ACC112 (cell line): ENCODE data around the gene ITGA7.

Experiments
- H2AFZ ChIP-seq: fragments of 200-600 bp; sonication (generic); one replicate; pipeline ENCODE4 v1.6.0; 2017; ENCODE audit warnings: antibody characterized with exemption, low read length; ENCODE audit not compliant: unreplicated experiment
- H3K27ac ChIP-seq: fragments of 200-600 bp; sonication (generic); 2 replicates; pipeline ENCODE4 v1.5.1; 2014; ENCODE audit warnings: low read depth, mild to moderate bottlenecking, antibody characterized with exemption, low read length, moderate library complexity
- H3K27me3 ChIP-seq: fragments of 200-600 bp; sonication (generic); 2 replicates; pipeline ENCODE4 v1.6.1; 2014; ENCODE audit warnings: mild to moderate bottlenecking, antibody characterized with exemption, low read length, moderate library complexity, mixed read lengths; ENCODE audit not compliant: insufficient read depth
- H3K36me3 ChIP-seq: fragments of 200-600 bp; sonication (generic); 2 replicates; pipeline ENCODE4 v1.6.1; 2016; ENCODE audit warnings: mild to moderate bottlenecking, antibody characterized with exemption, low read length, moderate library complexity, mixed read lengths; ENCODE audit not compliant: insufficient read depth
- H3K4me1 ChIP-seq: fragments of 200-600 bp; sonication (generic); one replicate; pipeline ENCODE4 v1.6.1; 2016; ENCODE audit warnings: low read length, mixed read lengths; ENCODE audit not compliant: insufficient read depth, unreplicated experiment, control insufficient read depth
- H3K4me3 ChIP-seq: fragments of 200-600 bp; sonication (generic); 2 replicates; pipeline ENCODE4 v1.5.1; 2014; ENCODE audit warnings: mild to moderate bottlenecking, low read depth, low read length
- H3K79me2 ChIP-seq: fragments of 200-600 bp; sonication (generic); one replicate; pipeline ENCODE4 v1.6.0; 2016; ENCODE audit warnings: low read length; ENCODE audit not compliant: control insufficient read depth, unreplicated experiment, insufficient read depth

ITGA7 gene

DNA sequence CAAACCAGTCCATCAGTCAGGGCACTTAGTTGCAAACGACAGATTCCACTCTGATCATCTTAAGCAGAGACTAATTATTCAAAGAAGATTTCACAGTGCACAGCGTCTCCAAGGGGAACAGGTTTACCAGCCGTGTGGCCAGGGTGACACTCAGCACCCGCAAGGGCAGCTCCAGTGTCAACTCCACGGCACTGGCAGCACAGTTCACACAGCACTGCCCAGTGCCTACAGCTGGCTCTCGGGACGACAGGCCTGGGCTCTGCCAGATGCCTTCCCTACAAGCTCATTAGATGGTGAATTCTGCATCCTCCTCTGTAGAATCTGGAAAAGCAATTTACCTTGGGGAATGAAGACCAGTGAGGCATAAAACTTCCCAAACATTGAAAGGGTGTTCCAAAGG is 66.1 kb downstream of the ITGA7 start:
- no peaks in the 10 kb centered on the region for H3K79me2 ChIP-seq
- H3K27ac ChIP-seq, result no peak overlapping the region
- no peaks in the 10 kb centered on the region for H3K4me1 ChIP-seq
- no peak overlapping the region for H2AFZ ChIP-seq
- H3K4me3 ChIP-seq, result no peak overlapping the region
- peaks cover 60% of the 10 kb centered on the region for H3K27me3 ChIP-seq
- no peaks in the 10 kb centered on the region for H3K36me3 ChIP-seq

DNA sequence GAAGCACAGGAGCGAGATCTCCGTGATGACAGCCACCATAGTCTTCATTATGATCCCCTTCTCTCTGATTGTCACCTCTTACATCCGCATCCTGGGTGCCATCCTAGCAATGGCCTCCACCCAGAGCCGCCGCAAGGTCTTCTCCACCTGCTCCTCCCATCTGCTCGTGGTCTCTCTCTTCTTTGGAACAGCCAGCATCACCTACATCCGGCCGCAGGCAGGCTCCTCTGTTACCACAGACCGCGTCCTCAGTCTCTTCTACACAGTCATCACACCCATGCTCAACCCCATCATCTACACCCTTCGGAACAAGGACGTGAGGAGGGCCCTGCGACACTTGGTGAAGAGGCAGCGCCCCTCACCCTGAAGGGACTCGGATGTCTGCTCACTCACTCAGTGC is 70.2 kb downstream of the ITGA7 start:
- Histone ChIP-seq H3K27ac (no peak overlapping the region), H2AFZ (no peak overlapping the region), H3K4me3 (no peak overlapping the region), H3K4me1 (no peaks in the 10 kb centered on the region), H3K27me3 (peaks cover 81% of the 10 kb centered on the region), H3K79me2 (no peaks in the 10 kb centered on the region), H3K36me3 (no peaks in the 10 kb centered on the region)

DNA sequence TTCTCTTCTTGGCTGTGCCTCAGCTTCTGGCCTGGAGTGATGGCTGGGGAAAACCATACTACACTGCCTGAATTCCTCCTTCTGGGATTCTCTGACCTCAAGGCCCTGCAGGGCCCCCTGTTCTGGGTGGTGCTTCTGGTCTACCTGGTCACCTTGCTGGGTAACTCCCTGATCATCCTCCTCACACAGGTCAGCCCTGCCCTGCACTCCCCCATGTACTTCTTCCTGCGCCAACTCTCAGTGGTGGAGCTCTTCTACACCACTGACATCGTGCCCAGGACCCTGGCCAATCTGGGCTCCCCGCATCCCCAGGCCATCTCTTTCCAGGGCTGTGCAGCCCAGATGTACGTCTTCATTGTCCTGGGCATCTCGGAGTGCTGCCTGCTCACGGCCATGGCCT is 70.9 kb downstream of the ITGA7 start, which contains the start of gene OR10P1:
OR10P1 (plus strand) TSS at position 40 of the 400 bp plus-strand sequence; CDS start at position 40, 0 bp downstream.
- Histone ChIP-seq H3K27ac (no peak within 1 kb of the TSS), H3K36me3 (no peaks in the 10 kb centered on the region), H3K27me3 (peaks cover 75% of the 10 kb centered on the region), H3K79me2 (no peaks in the 10 kb centered on the region), H3K4me1 (no peaks in the 10 kb centered on the region), H3K4me3 (no peak within 1 kb of the TSS), H2AFZ (no peak within 1 kb of the TSS)

DNA sequence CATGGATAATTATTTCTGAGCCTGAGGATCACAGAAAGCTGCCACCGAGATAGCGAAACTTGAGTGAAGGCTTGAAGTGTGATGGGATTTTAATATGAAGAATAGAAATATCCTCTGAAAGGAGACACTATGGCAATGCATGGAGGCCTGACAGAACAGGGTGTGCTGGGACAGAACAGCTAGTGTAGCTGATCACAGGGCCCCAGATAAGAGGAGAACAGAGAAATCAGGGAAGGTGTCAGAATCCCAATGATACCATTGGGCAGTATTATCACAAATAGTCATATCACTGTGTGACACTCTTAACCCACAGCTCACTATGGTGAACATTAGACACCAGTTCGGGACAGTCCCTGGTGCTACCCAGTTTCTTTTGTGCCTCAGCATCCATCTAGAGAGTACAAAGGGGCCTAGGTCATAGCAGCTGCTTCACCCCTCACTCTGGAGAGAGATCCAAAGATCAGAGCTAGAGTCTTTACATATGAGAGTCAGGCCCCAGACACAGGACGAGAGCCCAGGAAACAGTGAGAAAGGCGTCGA is 71.5 kb downstream of the ITGA7 start:
- Histone ChIP-seq H3K79me2 (no peaks in the 10 kb centered on the region), H3K36me3 (no peaks in the 10 kb centered on the region), H3K4me3 (no peak overlapping the region), H2AFZ (no peak overlapping the region), H3K27me3 (peaks cover 72% of the 10 kb centered on the region), H3K4me1 (no peaks in the 10 kb centered on the region), H3K27ac (no peak overlapping the region)
